ENCODE measurements around the gene FAM53B.

The FAM53B gene

GRCh38 chr10:124693396-124693795, 50.8 kb downstream of the FAM53B start:
- no peak for TF ChIP-seq ZFP30 (CRISPR knock-in tag; IDR thresholded peaks at IDR 0.05)
- no peak for TF ChIP-seq ARNTL (CRISPR knock-in tag; IDR thresholded peaks at IDR 0.05; ENCODE audit: borderline replicate concordance, low read depth)
- TF ChIP-seq TCF4 (CRISPR knock-in tag; IDR thresholded peaks at IDR 0.05; ENCODE audit: borderline replicate concordance), result no peak
- TF ChIP-seq ZNF70 (CRISPR knock-in tag; IDR thresholded peaks at IDR 0.05), result no peak
- no peak for TF ChIP-seq TOX (CRISPR knock-in tag; IDR thresholded peaks at IDR 0.05; ENCODE audit: borderline replicate concordance)
- no peak for TF ChIP-seq SNAI2 (CRISPR knock-in tag; IDR thresholded peaks at IDR 0.05)
- TF ChIP-seq TSHZ2 (CRISPR knock-in tag; IDR thresholded peaks at IDR 0.05), result no peak
- TF ChIP-seq, protein P1, sequence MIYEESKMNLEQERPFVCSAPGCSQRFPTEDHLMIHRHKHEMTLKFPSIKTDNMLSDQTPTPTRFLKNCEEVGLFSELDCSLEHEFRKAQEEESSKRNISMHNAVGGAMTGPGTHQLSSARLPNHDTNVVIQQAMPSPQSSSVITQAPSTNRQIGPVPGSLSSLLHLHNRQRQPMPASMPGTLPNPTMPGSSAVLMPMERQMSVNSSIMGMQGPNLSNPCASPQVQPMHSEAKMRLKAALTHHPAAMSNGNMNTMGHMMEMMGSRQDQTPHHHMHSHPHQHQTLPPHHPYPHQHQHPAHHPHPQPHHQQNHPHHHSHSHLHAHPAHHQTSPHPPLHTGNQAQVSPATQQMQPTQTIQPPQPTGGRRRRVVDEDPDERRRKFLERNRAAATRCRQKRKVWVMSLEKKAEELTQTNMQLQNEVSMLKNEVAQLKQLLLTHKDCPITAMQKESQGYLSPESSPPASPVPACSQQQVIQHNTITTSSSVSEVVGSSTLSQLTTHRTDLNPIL (CRISPR knock-in tag; IDR thresholded peaks at IDR 0.05; ENCODE audit: low read depth), result no peak
- no peak for TF ChIP-seq RARB (CRISPR knock-in tag; IDR thresholded peaks at IDR 0.05)
- no peak for TF ChIP-seq PPARA (CRISPR knock-in tag; IDR thresholded peaks at IDR 0.05; ENCODE audit: borderline replicate concordance)
- TF ChIP-seq ESRRG (CRISPR knock-in tag; IDR thresholded peaks at IDR 0.05), result no peak
- ATAC-seq, result no peak

DNA sequence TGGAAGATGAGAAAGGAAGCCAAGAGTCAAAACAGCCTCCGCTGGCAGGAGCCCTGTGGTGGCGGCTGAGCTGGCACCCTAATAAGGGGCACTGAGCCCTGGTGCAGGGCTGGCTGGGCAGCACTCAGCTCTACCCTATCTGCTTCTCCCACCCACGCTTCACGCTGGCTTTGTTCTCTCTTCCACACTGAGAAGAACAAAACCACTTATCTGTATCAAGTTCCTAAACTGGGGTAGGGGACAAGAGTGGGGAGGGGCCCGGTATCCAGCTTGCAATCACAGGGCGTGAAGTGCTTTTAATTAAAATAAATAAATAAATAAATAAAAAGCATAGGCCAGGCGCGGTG, 52.1 kb downstream of the FAM53B start:
- no peak for ATAC-seq
- TF ChIP-seq ZNF70 (CRISPR knock-in tag; IDR thresholded peaks at IDR 0.05) (no peak), SNAI2 (CRISPR knock-in tag; IDR thresholded peaks at IDR 0.05) (no peak), RARB (CRISPR knock-in tag; IDR thresholded peaks at IDR 0.05) (no peak), CSRNP3 (CRISPR knock-in tag; IDR thresholded peaks at IDR 0.05) (no peak), PATZ1 (CRISPR knock-in tag; IDR thresholded peaks at IDR 0.05; ENCODE audit: borderline replicate concordance) (no peak), ZFP30 (CRISPR knock-in tag; IDR thresholded peaks at IDR 0.05) (no peak), ZNF8 (CRISPR knock-in tag; IDR thresholded peaks at IDR 0.05) (no peak), ZC3H10 (CRISPR knock-in tag; IDR thresholded peaks at IDR 0.05) (no peak), ZFP3 (CRISPR knock-in tag; IDR thresholded peaks at IDR 0.05) (no peak), TOX (CRISPR knock-in tag; IDR thresholded peaks at IDR 0.05; ENCODE audit: borderline replicate concordance) (no peak)

DNA sequence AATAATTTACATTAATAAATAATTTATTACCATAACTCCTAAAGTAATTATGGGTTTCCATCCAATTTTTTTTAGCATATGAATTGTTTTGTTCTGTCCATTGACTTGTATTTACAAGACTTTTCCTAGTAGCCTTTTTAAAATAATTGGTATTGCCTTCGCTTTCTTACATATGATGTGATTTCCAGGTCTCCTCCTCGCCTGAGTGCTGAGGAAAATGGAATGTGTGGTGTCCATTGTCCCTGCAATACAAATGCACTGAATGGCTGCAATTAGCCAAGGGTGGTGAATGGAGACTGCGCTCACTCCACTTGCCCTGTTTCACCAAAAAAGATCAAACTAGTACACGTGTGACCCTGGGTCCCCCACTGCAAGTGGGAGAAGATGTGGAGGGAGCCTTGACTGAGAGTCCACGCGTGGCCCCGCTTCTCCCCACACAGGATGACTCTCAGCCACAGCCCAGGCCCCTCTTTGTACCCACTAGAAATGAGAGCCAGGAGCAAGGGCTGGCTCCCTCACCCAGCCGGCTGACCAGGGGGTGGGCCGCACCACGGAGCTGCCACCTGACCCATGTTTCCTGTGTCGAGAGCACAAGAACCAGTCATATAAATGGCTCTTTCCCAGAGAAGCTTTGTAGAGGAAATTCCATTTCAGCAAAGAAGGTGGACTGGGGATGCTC, 52.6 kb downstream of the FAM53B start:
- no peak for ATAC-seq
- TF ChIP-seq TOX (CRISPR knock-in tag; IDR thresholded peaks at IDR 0.05; ENCODE audit: borderline replicate concordance) (no peak), ZNF8 (CRISPR knock-in tag; IDR thresholded peaks at IDR 0.05) (no peak), ZFP30 (CRISPR knock-in tag; IDR thresholded peaks at IDR 0.05) (no peak), ZNF565 (CRISPR knock-in tag; conservative IDR thresholded peaks at IDR 0.05; ENCODE audit: low read depth) (no peak), ZFP3 (CRISPR knock-in tag; IDR thresholded peaks at IDR 0.05) (no peak), GLIS3 (CRISPR knock-in tag; IDR thresholded peaks at IDR 0.05) (no peak), OSR1 (CRISPR knock-in tag; IDR thresholded peaks at IDR 0.05) (no peak), ISL1 (CRISPR knock-in tag; IDR thresholded peaks at IDR 0.05) (no peak), BACH2 (CRISPR knock-in tag; IDR thresholded peaks at IDR 0.05; ENCODE audit: borderline replicate concordance) (no peak), PPARA (CRISPR knock-in tag; IDR thresholded peaks at IDR 0.05; ENCODE audit: borderline replicate concordance) (no peak), ESRRG (CRISPR knock-in tag; IDR thresholded peaks at IDR 0.05) (no peak), ZC3H10 (CRISPR knock-in tag; IDR thresholded peaks at IDR 0.05) (no peak), PATZ1 (CRISPR knock-in tag; IDR thresholded peaks at IDR 0.05; ENCODE audit: borderline replicate concordance) (no peak), CSRNP3 (CRISPR knock-in tag; IDR thresholded peaks at IDR 0.05) (no peak), CSDC2 (CRISPR knock-in tag; IDR thresholded peaks at IDR 0.05) (no peak)
- TF ChIP-seq, protein P2, sequence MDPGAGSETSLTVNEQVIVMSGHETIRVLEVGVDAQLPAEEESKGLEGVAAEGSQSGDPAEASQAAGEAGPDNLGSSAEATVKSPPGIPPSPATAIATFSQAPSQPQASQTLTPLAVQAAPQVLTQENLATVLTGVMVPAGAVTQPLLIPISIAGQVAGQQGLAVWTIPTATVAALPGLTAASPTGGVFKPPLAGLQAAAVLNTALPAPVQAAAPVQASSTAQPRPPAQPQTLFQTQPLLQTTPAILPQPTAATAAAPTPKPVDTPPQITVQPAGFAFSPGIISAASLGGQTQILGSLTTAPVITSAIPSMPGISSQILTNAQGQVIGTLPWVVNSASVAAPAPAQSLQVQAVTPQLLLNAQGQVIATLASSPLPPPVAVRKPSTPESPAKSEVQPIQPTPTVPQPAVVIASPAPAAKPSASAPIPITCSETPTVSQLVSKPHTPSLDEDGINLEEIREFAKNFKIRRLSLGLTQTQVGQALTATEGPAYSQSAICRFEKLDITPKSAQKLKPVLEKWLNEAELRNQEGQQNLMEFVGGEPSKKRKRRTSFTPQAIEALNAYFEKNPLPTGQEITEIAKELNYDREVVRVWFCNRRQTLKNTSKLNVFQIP (CRISPR knock-in tag; IDR thresholded peaks at IDR 0.05; ENCODE audit: borderline replicate concordance, low read depth), result no peak
- TF ChIP-seq, protein P1 (CRISPR knock-in tag; IDR thresholded peaks at IDR 0.05; ENCODE audit: low read depth), result no peak

Measured in SK-N-SH treated with all-trans-retinoic acid at 6 μM for 48 hours (cell line).